Mucosa of descending colon (tissue), 3 donors: Measurements from ENCODE around the gene GARNL3. TPM values are rescaled to one million over a fixed set of nuclear protein-coding genes. Genes with fewer than 3 reads are reported as not detected.

Source experiments
- ATAC-seq: fragments of 200-7000 bp; cut with Tn5 transposase; one replicate; pipeline ENCODE4 v1.9.1; 2020; ENCODE audit warnings: mild to moderate bottlenecking, moderate library complexity
- DNase-seq, 3 donors: peaks; one replicate each; pipeline ENCODE4 v3.0.0-alpha.2; 2020
- H3K36me3 ChIP-seq: fragments of 200-600 bp; one replicate; pipeline ENCODE4 v1.8.0; 2021; ENCODE audit warnings: low read depth, mild to moderate bottlenecking
- H3K4me1 ChIP-seq: fragments of 200-600 bp; one replicate; pipeline ENCODE4 v1.8.0; 2021; ENCODE audit warnings: low read depth, mild to moderate bottlenecking
- H3K4me3 ChIP-seq: fragments of 200-600 bp; one replicate; pipeline ENCODE4 v1.8.0; 2021; ENCODE audit warnings: mild to moderate bottlenecking
- H3K9me3 ChIP-seq: fragments of 200-600 bp; one replicate; pipeline ENCODE4 v1.8.0; 2021; ENCODE audit warnings: mild to moderate bottlenecking
- intact Hi-C, 2 donors: fragments of 100-400 bp; cut with DNase I in 1 of 2; cut with micrococcal nuclease in 1 of 2; formaldehyde crosslinking; loops; one replicate each; pipeline versions ENCODE4 v1.11.0 to v1.11.1; 2022; cut with DNase I, micrococcal nuclease
- total RNA-seq, 3 donors: library from RNA; stranded (reverse); fragmentation: NEBNext Ultra II Directional in 2 of 3; extraction: Animal tissue kit (Norgen Biotek cat#: 25700) in 2 of 3; gene quantifications; one replicate each; pipeline versions ENCODE4 v1.2.1 to v1.2.4, GENCODE V29; 2021 to 2023
- TF ChIP-seq, protein P1 (sequence below): fragments of 200-600 bp; IDR thresholded peaks from one replicate; pipeline ENCODE4 v1.8.0; 2022; ENCODE audit warnings: antibody characterized with exemption, mild to moderate bottlenecking
- donor health status: DM: no; HTN: no; CAD: no; lungs with moderate emphysema.
- donor health status: DM: no; HTN: no; CAD: no.
- donor health status: DM: no; HTN: yes; CAD: no.

Gene GARNL3
- total RNA-seq, 3 donors from 2014 or later, result 5.4 to 14.2 (median 8.6) TPM

DNA sequence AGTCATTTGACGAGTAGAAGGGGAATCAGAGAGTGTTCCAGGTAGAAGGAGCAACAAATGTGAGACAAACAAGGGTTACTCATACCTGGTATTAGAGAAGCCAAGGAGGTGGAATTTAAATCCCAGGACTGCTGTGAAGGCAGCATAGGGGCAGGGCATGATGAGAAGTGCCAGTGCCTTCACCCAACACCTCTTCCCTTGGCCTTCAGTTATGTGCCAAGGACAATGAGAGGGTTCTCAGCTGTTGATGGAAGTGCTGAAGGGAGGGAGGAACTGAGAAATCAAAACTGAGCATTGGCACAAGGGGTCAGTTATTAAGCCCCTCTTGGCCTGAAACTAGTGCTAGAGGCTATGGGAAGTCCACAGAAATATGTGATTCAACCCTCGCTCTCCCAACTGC, 50.3 kb downstream of the GARNL3 start:
- TF ChIP-seq, protein P1, sequence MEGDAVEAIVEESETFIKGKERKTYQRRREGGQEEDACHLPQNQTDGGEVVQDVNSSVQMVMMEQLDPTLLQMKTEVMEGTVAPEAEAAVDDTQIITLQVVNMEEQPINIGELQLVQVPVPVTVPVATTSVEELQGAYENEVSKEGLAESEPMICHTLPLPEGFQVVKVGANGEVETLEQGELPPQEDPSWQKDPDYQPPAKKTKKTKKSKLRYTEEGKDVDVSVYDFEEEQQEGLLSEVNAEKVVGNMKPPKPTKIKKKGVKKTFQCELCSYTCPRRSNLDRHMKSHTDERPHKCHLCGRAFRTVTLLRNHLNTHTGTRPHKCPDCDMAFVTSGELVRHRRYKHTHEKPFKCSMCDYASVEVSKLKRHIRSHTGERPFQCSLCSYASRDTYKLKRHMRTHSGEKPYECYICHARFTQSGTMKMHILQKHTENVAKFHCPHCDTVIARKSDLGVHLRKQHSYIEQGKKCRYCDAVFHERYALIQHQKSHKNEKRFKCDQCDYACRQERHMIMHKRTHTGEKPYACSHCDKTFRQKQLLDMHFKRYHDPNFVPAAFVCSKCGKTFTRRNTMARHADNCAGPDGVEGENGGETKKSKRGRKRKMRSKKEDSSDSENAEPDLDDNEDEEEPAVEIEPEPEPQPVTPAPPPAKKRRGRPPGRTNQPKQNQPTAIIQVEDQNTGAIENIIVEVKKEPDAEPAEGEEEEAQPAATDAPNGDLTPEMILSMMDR, result no peak
- intact Hi-C loops, result no loop called here
- no peak for DNase-seq
- Histone ChIP-seq H3K4me3 (no peak overlapping the region), H3K36me3 (no peaks in the 10 kb centered on the region), H3K4me1 (no peaks in the 10 kb centered on the region), H3K9me3 (no peaks in the 10 kb centered on the region)
- ATAC-seq, result no peak

GRCh38 chr9:127316586-127317323, 52.2 kb downstream of the GARNL3 start:
- no peak for ATAC-seq
- Histone ChIP-seq H3K9me3 (no peaks in the 10 kb centered on the region), H3K4me3 (no peak overlapping the region), H3K36me3 (no peaks in the 10 kb centered on the region), H3K4me1 (no peaks in the 10 kb centered on the region)
- intact Hi-C loops, result no loop called here
- TF ChIP-seq, protein P1, result no peak
- DNase-seq, result no peak

GRCh38 chr9:127318651-127319167, 54.1 kb downstream of the GARNL3 start:
- ATAC-seq, result no peak
- intact Hi-C loops, result no loop called here
- H3K4me3 ChIP-seq, result no peak overlapping the region
- DNase-seq, result no peak
- no peaks in the 10 kb centered on the region for H3K4me1 ChIP-seq
- no peaks in the 10 kb centered on the region for H3K36me3 ChIP-seq
- H3K9me3 ChIP-seq, result no peaks in the 10 kb centered on the region
- TF ChIP-seq, protein P1, result no peak

DNA sequence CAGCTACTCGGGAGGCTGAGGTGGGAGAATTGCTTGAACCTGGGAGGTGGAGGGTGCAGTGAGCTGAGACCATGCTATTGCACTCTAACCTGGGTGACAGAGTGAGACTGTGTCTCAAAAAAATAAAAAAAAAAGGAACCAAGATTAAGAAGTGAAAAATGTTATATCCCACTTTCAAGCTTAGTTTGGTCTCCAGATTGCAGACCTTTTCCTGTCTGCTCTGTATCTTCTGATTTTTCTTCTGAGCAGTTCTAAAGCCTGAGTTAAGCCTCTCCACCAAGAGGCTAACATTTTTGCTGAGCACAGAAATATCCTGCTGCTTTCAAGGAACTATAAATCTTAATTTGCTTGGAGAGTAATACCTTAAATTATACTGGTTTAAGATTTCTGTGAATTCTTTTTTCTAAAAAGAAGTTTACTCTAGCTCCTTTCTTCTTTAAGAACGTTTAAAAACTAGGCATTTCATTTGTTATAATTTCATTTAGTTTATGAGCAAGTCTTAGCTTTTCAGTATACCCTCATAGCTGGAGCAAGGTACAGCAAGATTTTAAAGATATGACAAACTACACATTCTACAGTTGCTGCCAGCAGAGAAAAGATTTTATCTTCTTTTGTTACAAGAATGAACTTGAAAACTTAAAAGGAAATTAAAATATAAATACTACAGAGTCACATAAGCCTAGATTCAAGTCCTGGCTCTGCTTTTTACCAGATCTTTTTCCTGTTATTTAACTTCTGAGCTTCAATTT, 55.0 kb downstream of the GARNL3 start:
- Histone ChIP-seq H3K4me1 (no peaks in the 10 kb centered on the region), H3K9me3 (no peaks in the 10 kb centered on the region), H3K4me3 (no peak overlapping the region), H3K36me3 (no peaks in the 10 kb centered on the region)
- ATAC-seq, result no peak
- DNase-seq, result no peak
- intact Hi-C loops, result no loop called here
- TF ChIP-seq, protein P1, result no peak

DNA sequence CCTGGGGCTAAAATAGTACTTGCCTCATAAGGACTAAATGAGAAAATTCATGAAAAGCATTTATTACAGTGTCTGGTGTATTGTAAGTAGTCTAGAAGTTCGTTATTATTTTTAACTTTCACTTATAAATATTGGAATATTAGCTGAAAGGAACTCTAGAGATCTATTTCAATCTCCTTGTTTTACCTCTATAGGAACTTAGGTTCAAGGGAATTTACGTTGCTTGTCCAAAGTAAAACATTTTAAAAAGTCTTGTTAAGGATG, 55.5 kb downstream of the GARNL3 start:
- TF ChIP-seq, protein P1, result no peak
- no peak for DNase-seq
- no peak overlapping the region for H3K4me3 ChIP-seq
- no peaks in the 10 kb centered on the region for H3K9me3 ChIP-seq
- no peak for ATAC-seq
- intact Hi-C loops, result no loop called here
- no peaks in the 10 kb centered on the region for H3K36me3 ChIP-seq
- H3K4me1 ChIP-seq, result no peaks in the 10 kb centered on the region
